HG03469 (cell line): ENCODE results near the gene MACROD1.
"Not testable (repeated sequence)": the region's sequence is repeated elsewhere in the genome, so short reads cannot be mapped to it uniquely, and the experiment has no call there.

ENCODE experiments used
- ATAC-seq: cut with Tn5 transposase; IDR thresholded peaks from one replicate; pipeline ENCODE4 v1.9.1; 2021; ENCODE audit warnings: mild to moderate bottlenecking, moderate library complexity, moderate number of reproducible peaks; ENCODE audit not compliant: unreplicated experiment

The MACROD1 gene

DNA sequence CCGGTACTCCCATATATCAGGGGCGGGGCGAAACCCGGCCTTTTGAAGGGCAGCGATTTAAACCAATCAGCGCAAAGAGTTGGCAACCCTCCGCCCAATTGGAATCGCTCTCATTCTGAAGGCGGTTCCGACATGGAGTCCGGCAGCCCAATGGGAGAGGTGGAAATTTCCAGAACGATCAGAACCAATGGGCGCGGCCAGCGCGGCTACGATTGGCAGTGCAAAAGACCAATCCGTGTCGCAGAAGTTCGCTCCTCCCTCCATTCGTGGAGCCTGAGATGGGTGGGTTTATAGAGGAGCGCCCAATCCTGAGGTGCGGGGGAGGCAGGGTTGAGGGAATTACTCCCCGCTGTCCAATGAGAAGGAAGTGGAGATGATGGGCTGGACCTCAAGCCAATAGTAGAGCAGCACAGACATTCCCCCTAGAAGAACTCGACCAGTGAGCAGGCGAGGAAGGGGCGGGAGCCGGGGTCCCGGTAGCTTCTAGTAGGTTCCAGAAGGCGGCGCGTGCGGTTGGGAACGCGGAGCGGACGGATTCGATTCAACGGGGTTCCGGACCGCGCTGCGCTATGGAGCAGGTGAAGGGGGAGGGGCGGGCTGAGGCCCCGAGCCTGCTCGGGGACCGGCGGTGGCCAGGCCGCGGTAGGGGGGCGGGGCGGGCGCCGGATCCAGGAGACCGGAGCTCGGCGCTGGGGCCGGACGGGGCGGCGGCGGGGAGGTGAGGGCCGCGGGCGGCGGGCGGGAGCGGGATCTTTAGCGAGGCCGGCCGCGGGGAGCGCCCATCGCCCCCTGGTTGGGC, 20.0 kb upstream of the MACROD1 start, which contains the start of gene STIP1:
STIP1 (plus strand) TSS at position 479 of the 799 bp plus-strand sequence; CDS start at position 570, 91 bp downstream.
- ATAC-seq = peak; percentile 59

DNA sequence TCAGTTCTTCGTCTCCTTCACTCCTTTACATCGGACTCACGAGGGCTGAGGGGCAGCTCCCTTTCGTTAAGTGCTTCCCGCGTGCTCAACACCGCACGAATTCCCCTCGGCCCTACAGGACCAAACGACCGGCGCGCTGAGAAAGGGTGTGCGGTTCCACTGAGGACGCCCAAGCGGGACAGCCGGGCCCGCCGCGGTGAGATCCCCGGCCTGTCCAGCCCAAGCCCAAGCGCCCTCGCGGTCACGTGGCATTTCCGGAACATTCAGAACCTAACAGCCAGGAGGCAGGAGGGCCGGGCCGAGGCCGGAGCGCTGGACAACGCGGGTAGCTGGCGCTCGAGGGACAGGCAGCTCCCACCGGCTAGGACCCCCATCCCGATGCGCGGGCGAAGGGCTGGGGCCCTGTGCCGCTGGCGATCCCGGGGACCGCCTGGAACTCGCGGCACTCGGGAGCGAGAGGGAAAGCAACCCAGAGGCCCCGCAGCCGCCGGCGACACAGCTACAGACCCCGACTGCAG, 19.3 kb upstream of the MACROD1 start:
- ATAC-seq = peak; percentile 10

DNA sequence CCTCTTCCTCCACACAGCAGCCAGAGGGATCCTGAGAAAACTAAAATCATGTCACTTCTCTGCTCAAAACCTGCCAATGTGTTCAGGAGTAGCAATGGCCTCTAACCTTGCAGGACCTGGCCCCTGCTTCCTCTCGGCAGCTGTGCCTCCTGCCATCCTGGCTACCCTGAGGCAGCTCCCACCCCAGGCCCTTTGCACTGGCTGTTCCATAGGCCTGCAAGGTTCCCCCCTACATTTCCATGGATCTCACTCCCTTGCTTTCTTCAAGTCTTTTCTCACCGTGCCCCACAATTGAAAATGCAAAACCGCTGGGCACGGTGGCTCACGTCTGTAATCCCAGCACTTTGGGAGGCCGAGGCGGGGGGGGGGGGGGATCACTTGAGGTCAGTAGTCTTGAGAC, 18.0 kb upstream of the MACROD1 start:
- no peak for ATAC-seq

DNA sequence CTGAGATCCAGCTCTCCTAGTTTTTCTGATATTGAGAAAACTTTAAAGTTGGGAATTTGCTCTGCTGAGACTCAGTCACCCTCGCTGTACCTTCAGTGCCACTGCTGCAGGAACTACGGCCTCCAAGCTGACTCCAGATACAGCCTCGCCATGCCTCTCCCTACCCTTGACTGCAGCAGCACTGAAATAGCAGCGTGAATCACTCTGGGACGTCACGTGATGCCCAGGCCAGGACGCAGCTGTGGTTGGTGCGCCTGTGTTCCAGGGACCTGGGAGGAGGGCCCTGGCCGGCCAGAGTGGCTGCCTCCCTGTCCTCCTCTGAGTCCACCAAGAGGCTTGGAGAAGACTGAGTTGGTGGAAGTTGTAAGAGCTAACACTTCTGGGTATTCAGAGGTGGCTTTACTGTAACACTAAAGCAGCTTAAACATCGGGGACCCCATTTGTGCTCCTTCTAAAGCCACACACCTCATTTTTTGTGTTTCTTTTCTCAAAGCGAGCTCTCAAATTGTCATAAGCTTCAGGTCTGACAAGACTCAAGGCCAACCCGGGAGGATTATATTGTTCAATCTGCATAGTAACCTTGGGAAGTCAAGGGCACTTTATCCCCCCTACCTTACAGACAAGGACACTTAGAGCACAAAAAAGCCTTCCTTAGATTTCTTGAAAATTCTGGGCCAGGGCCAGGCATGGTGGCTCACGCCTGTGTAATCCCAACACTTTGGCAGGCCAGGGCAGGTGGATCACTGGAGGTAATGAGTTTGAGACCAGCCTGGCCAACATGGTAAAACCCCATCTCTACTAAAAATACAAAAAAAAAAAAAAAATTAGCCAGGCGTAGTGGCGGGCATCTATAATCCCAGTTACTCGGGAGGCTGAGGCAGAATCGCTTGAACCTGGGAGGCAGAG, 15.8 kb upstream of the MACROD1 start:
- no peak for ATAC-seq

DNA sequence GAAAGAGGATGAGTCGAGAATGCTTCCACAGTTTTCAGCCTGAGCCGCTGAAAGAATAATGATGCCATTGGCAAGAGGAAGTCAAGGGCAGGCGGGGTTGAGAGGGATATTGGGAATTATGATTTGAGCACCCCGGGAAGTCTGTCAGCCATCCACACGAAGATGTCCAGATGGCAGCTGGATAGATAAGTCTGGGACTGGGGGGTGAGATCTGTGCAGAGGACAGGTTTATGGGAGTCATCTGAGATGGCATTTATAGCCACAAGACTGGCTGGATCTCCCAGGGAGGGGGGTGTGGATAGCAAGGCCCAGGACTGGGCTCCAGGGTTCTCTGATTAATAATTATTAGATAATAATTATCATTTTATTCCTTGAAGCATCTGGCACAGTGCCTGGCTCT, 15.0 kb upstream of the MACROD1 start:
- ATAC-seq = no peak

DNA sequence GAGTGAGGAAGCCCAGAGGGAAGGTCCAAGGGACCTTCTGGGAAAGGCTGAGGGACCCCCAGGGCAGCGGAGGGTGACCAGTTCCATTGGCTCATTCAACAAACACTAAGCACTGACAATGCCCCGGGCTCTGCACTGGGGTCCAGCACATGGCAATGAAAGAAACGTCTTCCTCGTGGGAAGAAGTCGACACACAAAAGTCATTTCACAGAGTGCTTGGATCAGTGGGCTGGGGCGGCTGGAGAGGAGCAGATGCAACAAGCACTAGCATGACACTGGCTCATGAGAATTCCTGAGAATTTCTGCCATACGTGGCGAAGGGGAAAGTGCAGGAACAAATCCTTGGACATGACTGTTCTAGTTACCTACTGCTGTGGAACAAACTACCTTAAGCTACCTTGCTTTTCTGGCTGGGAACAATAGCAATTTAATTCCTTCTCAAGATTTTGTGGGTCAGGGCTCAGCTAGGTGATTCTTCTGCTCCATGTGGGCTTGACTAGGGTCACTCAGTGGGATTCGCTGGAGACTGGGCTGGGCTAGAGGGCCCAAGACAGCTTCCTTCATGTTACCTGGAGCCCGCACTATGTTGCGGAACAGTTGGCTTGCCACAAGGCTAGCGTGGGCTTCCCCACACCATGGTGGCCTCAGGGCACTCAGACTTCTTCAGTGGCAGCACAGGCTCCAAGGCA, 13.2 kb upstream of the MACROD1 start:
- ATAC-seq = no peak

DNA sequence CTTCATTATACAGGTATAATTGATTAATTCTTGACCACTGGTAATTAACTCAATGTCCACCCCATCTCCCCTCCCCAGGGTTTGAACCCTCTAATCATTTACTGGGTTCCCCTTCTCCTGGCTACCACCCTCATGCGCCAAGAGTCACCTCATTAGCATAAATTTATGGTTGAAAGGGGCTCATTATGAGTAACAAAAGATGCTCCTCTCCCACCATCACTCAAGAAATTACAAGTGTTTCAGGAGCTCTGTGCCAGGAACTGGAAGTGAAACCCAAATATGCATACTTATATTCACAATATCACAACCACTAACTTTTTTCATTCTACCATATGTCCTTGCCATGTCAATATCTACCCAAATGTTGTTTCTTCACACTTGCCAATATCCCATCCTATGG, 12.3 kb upstream of the MACROD1 start:
- ATAC-seq = no peak

DNA sequence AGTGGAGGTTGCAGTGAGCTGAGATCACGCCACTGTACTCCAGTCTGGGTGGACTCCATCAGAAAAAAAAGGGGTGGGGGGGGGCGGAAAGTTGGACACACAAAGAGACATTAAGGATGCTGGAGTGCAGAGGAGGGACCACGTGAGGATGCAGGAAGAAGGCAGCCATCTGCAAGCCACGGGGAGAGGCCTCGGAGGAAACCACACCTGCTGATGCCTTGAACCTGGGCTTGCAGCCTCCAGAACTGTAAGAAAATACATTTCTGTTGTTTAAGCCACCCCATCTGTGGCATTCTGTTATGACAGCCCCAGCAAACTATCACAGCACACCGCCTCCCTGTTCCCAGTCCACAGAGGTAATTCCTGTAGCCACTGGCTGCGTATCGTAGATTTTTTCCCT, 10.8 kb upstream of the MACROD1 start:
- ATAC-seq = no peak

DNA sequence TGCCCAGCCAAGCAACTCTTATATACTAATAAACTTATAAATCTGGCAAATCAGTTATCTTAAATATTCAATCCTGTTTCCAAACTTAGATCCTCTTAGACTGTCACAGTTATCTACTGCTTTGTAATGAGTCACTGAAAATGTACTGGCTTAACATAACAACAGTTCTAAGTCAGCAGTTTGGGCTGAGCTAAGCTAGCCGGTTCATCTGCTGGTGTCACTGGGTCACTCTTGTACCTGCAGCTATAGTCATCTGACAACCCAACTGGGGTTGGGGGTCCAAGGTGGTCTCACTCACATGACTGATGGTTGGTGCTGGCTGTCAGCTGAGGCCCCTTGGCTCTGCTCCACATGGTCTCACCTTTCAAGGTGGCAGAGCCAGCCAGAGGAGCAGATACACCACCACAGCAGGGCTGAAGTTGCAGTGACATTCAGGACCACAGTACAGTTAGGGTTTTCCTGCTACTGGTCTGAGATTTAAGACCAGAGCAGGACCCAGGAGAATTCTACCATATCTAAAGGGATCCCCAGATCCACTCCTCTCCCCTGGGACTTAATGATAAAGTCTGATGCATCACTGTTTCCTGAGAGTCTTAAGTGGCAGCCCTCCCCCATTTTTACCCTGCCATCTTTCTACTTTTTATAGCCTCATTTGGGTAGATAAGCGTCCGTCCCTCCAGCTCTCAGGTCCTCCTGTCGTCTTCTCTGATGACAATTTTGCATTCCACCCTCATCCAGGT, 7.9 kb upstream of the MACROD1 start:
- ATAC-seq = no peak

DNA sequence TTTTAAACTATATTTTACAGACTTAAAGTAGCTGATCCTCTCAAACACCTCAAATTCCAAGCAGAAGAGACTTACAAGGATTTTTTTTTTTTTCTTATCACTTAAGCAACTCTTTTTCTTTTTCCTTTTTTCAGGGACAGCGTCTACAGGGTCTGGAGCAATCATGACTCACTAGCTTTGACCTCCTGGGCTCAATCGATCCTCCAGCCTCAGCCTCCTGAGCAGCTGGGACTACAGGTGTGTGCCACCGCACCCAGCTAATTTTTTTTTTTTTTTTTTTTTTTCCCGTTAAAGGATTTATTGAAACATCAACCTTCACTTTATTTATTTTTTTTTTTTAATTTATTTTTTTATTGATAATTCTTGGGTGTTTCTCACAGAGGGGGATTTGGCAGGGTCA, 4.5 kb upstream of the MACROD1 start:
- no peak for ATAC-seq

DNA sequence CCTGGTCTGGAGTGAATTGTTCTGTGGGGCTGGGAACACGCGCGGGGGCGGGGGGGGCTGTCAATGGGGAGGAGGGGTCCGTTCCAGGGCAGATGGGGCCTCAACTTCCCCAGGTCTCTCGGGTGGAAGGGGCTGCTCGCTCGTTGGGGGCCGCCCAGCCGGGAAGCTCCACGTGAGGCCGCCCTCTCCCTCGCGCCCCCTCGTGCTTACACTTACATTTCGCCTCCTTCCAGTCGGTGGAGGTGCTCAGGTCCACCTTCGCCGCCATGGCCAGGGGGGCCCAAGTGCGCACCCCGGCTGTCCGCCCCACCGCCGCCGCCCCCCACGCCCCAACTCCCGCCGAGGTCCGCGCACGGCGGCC, 452 bp downstream of the MACROD1 start:
- ATAC-seq = no peak

DNA sequence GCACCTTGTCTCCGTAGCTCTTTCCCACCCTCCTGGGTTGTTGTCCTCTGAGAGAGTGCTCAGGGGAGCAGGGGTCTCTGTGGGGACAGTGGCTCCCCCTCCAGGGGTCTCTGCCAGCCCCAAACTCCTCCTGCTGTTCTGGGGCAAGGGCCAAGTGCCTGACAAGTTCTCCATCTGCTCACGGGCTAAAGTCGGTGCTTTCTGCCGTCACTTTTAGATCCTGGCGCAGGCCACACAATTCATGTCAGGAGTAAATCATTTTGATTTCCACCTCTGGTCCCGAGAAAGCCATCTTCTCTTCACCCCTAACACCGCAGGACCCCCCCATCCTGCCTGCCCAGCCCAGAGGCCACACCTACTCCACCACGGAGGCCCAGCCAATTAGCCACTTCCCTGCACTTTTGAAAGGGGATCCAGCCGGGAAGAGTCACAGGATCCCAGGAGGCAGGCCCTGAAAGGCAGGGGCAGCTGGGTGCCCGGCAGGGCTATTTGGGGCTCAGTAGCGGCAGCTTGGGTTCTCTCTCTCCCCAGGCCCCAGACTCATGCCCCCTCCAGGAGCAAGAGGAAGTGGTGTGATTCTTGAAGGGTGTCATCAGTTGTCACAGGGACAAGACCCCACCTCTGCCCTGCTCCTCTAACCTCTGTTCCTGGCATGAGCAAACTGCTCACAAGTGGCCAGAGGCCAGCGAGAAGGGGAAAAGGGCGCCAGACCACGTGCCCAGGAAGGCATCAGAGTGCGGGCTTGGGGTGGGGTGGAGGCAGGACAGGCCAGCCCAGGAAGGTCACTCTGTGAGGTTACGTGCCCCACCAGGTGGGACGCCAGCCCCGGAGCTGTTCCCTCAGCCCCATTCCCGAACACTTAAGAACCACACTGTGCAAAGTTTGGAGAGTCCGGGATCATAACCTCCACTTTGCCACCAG, 1.3 kb downstream of the MACROD1 start:
- ATAC-seq = no peak

DNA sequence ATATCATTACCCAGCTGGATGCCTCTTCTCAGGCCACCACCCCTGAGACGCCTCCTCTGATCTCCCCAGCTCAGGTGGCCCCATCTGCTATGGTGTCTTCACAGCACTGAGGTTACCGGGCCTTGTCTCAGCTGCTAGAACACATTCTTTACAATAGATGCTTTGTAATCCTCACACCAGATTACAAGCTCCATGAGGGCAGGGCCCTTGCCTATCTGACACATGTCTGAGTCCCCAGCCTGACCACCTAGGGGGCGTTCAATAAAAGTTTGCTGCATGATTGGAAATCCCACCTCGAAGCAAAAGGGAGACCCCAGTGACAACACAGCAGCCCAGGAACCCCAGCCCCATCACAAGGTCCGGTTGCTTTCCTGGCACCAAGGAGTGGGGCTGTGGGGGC, 2.0 kb downstream of the MACROD1 start:
- no peak for ATAC-seq

DNA sequence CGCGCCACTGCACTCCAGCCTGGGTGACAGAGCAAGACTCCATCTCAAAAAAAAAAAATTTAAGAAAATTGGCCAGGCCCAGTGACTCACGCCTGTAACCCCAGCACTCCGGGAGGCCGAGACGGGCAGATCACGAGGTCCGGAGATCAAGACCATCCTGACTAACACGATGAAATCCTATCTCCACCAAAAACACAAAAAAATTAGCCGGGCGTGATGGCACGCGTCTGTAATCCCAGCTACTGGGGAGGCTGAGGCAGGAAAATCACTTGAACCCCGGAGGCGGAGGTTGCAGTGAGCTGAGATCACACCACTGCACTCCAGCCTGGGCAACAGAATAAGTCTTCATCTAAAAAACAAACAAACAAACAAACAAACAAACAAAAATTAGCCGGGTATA, 3.1 kb downstream of the MACROD1 start:
- ATAC-seq = not testable (repeated sequence)

DNA sequence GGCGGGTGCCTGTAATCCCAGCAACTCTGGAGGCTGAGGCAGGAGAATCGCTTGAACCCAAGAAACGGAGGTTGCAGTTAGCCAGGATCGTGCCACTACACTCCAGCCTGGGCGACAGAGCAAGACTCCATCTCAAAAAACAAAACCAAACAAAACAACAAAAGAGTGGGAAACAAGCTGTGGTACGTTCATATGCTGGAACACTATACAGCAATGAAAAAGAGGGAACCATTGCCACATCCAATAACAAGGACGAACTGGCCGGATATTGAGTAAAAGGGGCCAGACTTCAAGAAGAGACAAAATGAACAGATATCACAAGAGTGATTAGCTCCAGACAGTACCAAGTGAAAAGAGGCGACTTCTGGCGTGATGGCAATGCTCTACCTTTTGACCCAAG, 4.9 kb downstream of the MACROD1 start:
- ATAC-seq = no peak

DNA sequence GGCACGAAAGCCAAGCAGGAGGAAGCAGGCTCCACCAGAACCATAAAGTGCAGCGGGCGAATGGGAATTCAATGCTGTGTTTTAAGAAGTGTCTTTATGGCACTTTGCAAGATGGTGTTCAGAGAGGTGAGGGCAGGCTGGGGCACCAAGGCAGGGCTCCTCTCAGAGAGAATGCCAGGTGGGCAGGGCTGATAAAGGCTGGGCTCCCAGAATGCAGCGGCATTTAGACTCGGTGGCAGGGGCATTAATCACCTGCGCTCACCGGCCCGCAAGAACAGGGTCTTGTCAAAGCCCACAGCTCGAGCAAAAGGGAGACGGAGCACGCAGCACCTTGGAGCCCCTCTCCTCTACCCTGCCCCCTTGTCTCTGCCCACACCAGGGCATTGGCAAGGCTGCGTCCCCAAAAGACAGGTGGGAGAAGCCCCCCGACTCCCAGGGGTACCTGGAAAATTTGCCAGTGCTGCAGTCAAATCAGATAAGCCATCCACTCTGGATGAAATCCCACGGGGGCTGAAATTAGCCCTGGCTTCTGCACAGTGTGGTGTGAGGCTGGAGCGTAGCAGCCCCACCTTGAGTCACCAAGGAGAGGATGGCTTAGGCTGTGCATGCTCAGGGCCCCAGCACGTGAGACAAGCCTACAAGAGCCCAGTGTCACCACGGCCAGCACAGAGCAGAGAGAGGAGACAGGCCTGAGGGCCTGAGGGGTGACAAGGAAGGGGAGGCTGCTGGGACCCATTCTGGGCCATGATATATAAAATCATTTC, 8.1 kb downstream of the MACROD1 start:
- no peak for ATAC-seq

DNA sequence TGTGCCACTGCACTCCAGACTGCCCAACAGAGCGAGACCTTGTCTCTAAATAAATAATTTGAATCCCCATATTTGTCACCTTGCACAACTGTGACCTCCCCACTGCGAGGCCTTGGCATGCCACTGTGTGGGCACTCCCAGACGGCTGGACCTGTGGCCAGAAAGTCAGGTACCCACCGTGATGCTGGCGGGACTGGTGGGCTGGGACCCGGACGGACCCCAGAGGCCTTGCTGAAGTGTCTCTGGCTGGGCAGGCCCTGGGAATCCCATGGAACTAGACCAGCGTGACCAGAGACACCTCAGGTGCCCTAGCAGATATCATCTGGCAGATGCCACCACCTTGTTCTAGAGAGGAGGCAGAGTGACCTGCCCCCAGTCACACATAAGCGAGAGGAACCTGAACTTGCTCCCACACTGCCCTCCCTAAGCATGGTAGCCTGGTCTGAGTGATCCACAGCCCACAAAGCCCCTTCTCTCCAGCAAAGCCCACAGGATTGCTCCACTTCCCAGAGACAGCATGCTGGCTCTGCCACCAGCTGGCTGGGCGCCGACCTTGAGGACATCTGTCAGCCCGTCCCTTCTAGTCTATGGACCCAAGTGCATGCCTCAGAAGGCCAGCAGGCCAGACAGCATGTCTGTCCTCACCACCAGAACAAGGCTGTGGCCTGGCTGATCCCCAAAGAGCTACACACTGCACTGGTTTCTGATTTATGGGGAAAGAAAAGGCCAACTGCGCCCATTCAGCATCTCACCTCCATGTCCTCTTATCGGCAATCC, 9.5 kb downstream of the MACROD1 start:
- no peak for ATAC-seq

DNA sequence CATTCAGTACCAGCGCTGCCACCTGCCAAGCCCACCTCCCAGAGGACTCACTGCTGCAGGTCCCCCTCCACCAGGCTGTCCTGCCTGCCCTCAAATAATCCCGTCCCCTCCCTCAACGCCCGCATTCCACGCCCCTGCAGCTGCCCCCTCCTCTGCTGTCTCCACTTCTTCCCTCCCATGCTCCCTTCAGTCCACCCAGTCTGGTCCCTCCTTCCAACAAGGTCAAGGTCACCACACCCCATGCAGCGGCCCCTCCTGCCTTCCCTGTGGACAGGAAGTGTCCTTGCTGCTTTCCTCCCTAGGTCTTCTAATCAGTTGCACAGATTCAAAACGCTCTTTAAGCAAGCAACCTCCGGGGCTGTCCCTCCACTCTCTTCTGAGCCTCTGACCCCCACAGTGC, 12.1 kb downstream of the MACROD1 start:
- no peak for ATAC-seq
